Bronchial epithelial cell (primary cell): ENCODE data around the gene CRELD1. TPM values are rescaled to one million over a fixed set of nuclear protein-coding genes. Genes with fewer than 3 reads are reported as not detected.
"Not testable (repeated sequence)": the region's sequence is repeated elsewhere in the genome, so short reads cannot be mapped to it uniquely, and the experiment has no call there.

Source experiments
- DNase-seq: peaks from one replicate; pipeline ENCODE4 v3.0.0-alpha.2; 2010; ENCODE audit warnings: low read depth
- FAIRE-seq: peaks from 2 replicates; lab custom pipeline; 2011; peaks lifted over from hg19 to GRCh38; lab: Jason Lieb, UNC
- H3K27me3 ChIP-seq: 2 replicates; pipeline ENCODE4 v1.5.1; 2011; ENCODE audit warnings: low read length; ENCODE audit not compliant: control insufficient read depth, insufficient read depth
- H3K36me3 ChIP-seq: 2 replicates; pipeline ENCODE4 v1.5.1; 2011; ENCODE audit warnings: low read length; ENCODE audit not compliant: control insufficient read depth, insufficient read depth
- H3K4me3 ChIP-seq: 2 replicates; pipeline ENCODE4 v1.5.1; 2011; ENCODE audit warnings: mild to moderate bottlenecking, low read depth, low read length, control low read depth
- total RNA-seq: library from RNA; depleted of rRNA; stranded (reverse); fragments of >200 nt; gene quantifications from 2 replicates; pipeline ENCODE4 v1.2.1, GENCODE V29; 2014
- TF ChIP-seq, protein P1 (sequence below): IDR thresholded peaks from 2 replicates; pipeline ENCODE4 v1.5.1; 2011; ENCODE audit warnings: mild to moderate bottlenecking, moderate library complexity, low read length, control low read depth, inconsistent platforms; ENCODE audit not compliant: insufficient read depth, severe bottlenecking

CRELD1 gene
- total RNA-seq, 1 donor from 2014 or later = 35.8 TPM

GRCh38 chr3:9889405-9889804, 44.2 kb upstream of the CRELD1 start:
- no peak overlapping the region for H3K4me3 ChIP-seq
- no peak for DNase-seq
- TF ChIP-seq, protein P1, sequence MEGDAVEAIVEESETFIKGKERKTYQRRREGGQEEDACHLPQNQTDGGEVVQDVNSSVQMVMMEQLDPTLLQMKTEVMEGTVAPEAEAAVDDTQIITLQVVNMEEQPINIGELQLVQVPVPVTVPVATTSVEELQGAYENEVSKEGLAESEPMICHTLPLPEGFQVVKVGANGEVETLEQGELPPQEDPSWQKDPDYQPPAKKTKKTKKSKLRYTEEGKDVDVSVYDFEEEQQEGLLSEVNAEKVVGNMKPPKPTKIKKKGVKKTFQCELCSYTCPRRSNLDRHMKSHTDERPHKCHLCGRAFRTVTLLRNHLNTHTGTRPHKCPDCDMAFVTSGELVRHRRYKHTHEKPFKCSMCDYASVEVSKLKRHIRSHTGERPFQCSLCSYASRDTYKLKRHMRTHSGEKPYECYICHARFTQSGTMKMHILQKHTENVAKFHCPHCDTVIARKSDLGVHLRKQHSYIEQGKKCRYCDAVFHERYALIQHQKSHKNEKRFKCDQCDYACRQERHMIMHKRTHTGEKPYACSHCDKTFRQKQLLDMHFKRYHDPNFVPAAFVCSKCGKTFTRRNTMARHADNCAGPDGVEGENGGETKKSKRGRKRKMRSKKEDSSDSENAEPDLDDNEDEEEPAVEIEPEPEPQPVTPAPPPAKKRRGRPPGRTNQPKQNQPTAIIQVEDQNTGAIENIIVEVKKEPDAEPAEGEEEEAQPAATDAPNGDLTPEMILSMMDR = no peak
- no peak for FAIRE-seq
- peaks cover 4% of the 10 kb centered on the region for H3K36me3 ChIP-seq
- H3K27me3 ChIP-seq = no peaks in the 10 kb centered on the region

DNA sequence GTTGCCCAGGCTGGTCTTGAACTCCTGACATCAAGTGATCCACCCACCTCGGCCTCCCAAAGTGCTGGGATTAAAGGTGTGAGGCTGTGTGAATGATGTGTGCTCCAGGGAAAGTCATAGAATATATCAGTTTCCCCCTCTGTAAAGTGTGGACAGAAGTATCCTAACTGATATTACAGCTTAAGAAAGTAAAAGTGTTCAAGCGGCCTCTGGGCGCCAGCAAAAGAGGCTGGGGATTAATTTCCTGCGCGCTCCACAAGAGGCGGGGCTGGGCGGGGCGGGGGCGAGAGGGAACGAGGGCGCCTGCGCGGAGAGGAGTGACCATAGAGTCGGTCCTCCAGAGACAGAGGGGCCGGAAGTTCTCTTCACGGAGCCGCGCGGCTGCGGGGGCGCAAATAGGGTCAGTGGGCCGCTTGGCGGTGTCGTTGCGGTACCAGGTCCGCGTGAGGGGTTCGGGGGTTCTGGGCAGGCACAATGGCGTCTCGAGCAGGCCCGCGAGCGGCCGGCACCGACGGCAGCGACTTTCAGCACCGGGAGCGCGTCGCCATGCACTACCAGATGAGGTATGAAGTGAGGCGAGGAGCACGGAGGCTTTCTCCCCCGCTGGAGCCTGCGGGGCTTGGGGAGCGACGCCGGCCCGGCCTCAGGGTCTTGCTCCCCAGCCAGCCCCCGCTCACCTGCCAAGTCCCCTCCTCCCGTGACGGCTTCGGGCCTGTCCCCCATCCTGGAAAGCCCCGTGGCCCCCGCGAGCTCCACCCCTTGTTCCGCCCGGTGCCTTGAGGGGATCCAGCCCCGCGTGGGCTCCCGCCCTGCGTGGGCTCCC, 43.2 kb upstream of the CRELD1 start, which contains the start of gene JAGN1:
JAGN1 (plus strand) TSS at position 362 of the 823 bp plus-strand sequence; CDS start at position 475, 113 bp downstream.
- DNase-seq = peak; percentile 63
- no peak for FAIRE-seq
- Histone ChIP-seq H3K4me3 (peak within 1 kb of the TSS; percentile 79), H3K27me3 (no peaks in the 10 kb centered on the region), H3K36me3 (peaks cover 4% of the 10 kb centered on the region)
- TF ChIP-seq, protein P1 = no peak

- Histone ChIP-seq H3K4me3 (peak overlapping the region; percentile 79), H3K36me3 (peaks cover 4% of the 10 kb centered on the region), H3K27me3 (no peaks in the 10 kb centered on the region)
- TF ChIP-seq, protein P1 = no peak
- FAIRE-seq = no peak
- DNase-seq = no peak
Measured at GRCh38 chr3:9891072-9891622, 42.5 kb upstream of the CRELD1 start.

DNA sequence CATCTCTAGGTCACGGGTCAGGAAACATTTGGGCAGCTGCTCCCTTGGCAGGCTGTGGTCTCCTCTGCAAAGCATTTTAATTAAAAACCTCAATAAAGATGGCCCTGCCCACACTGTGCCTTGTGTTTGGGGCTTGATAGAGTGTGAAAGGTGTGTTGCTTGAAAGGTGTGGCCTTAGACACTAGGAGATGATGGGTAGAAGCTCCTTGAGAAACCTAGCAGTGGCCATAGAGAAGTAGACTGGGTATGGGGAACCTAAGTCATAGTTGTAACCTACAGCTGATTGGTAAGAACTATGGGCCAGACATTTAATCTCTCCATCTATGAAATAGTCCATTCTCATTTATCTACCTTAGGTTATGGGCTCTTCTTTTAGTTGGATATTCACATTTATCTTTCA, 39.9 kb upstream of the CRELD1 start:
- FAIRE-seq (no peak), DNase-seq (no peak)
- Histone ChIP-seq H3K4me3 (no peak overlapping the region), H3K27me3 (no peaks in the 10 kb centered on the region), H3K36me3 (peaks cover 4% of the 10 kb centered on the region)
- TF ChIP-seq, protein P1 = no peak

DNA sequence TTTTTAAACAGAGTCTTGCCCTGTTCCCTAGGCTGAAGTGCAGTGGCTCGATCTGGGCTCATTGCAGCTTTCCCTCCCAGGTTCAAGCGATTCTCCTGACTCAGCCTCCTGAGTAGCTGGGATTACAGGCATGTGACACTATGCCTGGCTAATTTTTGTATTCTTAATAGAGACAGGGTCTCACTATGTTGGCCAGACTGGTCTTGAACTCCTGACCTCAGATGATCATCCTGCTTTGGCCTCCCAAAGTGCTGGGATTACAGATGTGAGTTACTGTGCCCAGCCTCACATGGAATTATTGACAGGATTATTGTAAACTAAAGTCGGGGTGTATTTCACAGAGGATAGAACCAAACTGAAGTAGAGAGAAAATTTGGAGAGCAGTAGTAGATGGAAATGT, 37.9 kb upstream of the CRELD1 start:
- not testable (repeated sequence) for DNase-seq, FAIRE-seq

GRCh38 chr3:9896755-9897407, 36.8 kb upstream of the CRELD1 start:
- not testable (repeated sequence) for H3K36me3 ChIP-seq, H3K27me3 ChIP-seq, H3K4me3 ChIP-seq, FAIRE-seq
- DNase-seq = peak; percentile 69

More for the DNA sequence above, 37.9 kb upstream of the CRELD1 start:
- H3K4me3 ChIP-seq, H3K36me3 ChIP-seq, H3K27me3 ChIP-seq: not testable (repeated sequence)
